Ishikawa (cell line): ENCODE measurements around the gene CABP7.

Experiments
- CREB1 ChIP-seq: IDR thresholded peaks from 2 replicates; pipeline ENCODE4 v1.6.1; 2012; ENCODE audit warnings: low read depth
- EGR1 ChIP-seq: IDR thresholded peaks from 2 replicates; pipeline ENCODE4 v1.6.1; 2012
- TCF12 ChIP-seq: IDR thresholded peaks from 2 replicates; pipeline ENCODE4 v1.6.1; 2012; ENCODE audit warnings: low read depth
- TEAD4 ChIP-seq: IDR thresholded peaks from 2 replicates; pipeline ENCODE4 v1.6.1; 2012
- YY1 ChIP-seq: IDR thresholded peaks from 2 replicates; pipeline ENCODE4 v1.6.1; 2012; ENCODE audit warnings: low read depth
- TF ChIP-seq, protein P1 (sequence below): IDR thresholded peaks from 2 replicates; pipeline ENCODE4 v1.6.1; 2012

DNA sequence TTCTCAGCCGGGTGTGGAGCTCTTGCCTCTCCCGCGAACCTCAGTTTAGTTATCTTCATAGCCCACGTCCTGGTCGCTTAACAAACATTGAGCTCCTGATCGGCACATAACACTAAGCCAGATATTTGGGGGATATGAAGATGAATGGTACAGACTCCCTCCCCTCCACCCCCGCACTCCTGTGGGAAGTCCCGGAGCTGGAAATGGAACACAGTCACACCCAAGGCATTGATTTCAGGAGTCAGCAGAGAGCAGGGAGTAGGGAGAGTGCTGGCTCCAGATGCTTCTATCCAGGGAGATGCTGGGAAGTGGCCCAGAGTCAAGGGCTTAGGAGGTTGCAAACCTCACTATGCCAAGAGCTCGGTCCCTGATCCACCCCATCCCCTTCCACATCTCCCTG, 26.1 kb upstream of the CABP7 start:
- TF ChIP-seq YY1 = no peak
- TF ChIP-seq EGR1 = no peak
- no peak for TF ChIP-seq TCF12
- no peak for TF ChIP-seq TEAD4
- TF ChIP-seq, protein P1, sequence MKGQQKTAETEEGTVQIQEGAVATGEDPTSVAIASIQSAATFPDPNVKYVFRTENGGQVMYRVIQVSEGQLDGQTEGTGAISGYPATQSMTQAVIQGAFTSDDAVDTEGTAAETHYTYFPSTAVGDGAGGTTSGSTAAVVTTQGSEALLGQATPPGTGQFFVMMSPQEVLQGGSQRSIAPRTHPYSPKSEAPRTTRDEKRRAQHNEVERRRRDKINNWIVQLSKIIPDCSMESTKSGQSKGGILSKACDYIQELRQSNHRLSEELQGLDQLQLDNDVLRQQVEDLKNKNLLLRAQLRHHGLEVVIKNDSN = no peak
- no peak for TF ChIP-seq CREB1
